ENCODE measurements around the gene GORASP2.

GORASP2 gene

DNA sequence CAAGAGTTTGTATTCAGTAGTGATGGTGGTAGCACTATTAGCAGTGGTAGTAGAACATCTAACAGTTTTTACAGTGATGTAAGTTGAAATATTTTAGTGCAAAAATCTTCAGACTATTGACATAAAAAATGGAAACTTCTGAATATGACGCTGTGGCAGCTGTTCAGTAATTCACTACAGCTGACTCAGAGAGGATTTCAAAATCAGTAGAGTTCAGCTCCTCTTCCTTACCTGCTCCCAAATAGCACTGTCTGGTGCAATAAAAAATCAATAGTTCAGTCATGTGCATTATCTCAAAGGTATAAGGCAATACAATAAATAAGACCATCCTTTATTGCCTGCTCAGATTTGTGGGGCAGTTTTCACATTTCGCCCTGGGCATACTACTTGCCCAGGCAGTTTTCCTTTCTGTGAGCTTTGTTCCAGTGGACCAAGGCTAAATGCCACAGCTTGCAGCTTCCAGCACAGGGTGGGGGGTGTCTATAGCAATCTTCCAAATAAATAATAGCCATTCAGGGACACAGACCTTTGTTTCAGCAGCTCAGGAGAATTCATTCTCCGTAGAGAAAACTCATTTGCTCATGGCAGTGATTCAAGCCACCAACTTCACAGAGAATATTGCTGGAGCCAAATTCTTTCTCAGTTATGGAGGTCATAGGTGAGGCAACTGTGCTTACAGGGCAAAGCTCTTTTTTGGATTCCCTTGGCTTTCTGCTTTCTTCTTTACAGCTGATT is 33.9 kb upstream of the GORASP2 start:
- no peak for TF ChIP-seq CREB1 (IDR thresholded peaks at IDR 0.05; ENCODE audit: low read depth)
- TF ChIP-seq, protein P1, sequence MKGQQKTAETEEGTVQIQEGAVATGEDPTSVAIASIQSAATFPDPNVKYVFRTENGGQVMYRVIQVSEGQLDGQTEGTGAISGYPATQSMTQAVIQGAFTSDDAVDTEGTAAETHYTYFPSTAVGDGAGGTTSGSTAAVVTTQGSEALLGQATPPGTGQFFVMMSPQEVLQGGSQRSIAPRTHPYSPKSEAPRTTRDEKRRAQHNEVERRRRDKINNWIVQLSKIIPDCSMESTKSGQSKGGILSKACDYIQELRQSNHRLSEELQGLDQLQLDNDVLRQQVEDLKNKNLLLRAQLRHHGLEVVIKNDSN (IDR thresholded peaks at IDR 0.05): no peak

DNA sequence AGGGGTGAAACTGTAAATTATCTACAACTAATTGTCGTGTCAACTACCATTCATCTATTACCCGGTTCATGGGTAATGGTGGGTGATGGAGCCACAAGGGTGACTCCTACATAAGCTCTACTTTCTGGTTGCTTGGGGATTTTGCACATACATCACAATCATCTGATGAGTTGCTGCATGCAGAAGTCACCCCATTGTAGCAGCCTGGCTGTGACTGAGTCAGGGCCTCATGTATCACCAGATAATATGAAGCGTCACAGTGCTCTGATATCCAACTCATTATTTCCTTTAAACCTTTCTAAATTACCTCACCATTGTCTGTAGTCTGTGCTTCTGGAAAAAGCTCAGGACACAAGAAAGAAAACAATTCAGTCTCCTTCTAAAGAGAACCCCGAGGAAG is 32.4 kb upstream of the GORASP2 start:
- TF ChIP-seq EGR1 (IDR thresholded peaks at IDR 0.05): no peak
- TF ChIP-seq TCF12 (IDR thresholded peaks at IDR 0.05; ENCODE audit: low read depth): no peak
- no peak for TF ChIP-seq ZBTB7A (IDR thresholded peaks at IDR 0.05; ENCODE audit: low read depth)
- TF ChIP-seq EP300 (IDR thresholded peaks at IDR 0.05; ENCODE audit: borderline replicate concordance): no peak
- TF ChIP-seq, protein P2, sequence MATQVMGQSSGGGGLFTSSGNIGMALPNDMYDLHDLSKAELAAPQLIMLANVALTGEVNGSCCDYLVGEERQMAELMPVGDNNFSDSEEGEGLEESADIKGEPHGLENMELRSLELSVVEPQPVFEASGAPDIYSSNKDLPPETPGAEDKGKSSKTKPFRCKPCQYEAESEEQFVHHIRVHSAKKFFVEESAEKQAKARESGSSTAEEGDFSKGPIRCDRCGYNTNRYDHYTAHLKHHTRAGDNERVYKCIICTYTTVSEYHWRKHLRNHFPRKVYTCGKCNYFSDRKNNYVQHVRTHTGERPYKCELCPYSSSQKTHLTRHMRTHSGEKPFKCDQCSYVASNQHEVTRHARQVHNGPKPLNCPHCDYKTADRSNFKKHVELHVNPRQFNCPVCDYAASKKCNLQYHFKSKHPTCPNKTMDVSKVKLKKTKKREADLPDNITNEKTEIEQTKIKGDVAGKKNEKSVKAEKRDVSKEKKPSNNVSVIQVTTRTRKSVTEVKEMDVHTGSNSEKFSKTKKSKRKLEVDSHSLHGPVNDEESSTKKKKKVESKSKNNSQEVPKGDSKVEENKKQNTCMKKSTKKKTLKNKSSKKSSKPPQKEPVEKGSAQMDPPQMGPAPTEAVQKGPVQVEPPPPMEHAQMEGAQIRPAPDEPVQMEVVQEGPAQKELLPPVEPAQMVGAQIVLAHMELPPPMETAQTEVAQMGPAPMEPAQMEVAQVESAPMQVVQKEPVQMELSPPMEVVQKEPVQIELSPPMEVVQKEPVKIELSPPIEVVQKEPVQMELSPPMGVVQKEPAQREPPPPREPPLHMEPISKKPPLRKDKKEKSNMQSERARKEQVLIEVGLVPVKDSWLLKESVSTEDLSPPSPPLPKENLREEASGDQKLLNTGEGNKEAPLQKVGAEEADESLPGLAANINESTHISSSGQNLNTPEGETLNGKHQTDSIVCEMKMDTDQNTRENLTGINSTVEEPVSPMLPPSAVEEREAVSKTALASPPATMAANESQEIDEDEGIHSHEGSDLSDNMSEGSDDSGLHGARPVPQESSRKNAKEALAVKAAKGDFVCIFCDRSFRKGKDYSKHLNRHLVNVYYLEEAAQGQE (IDR thresholded peaks at IDR 0.05; ENCODE audit: low read depth): no peak
- TF ChIP-seq TEAD4 (IDR thresholded peaks at IDR 0.05): no peak
- TF ChIP-seq TAF1 (IDR thresholded peaks at IDR 0.05; ENCODE audit: low read depth): no peak
- TF ChIP-seq, protein P3, sequence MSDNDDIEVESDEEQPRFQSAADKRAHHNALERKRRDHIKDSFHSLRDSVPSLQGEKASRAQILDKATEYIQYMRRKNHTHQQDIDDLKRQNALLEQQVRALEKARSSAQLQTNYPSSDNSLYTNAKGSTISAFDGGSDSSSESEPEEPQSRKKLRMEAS (IDR thresholded peaks at IDR 0.05): no peak
- no peak for TF ChIP-seq RAD21 (IDR thresholded peaks at IDR 0.05; ENCODE audit: low read depth)

DNA sequence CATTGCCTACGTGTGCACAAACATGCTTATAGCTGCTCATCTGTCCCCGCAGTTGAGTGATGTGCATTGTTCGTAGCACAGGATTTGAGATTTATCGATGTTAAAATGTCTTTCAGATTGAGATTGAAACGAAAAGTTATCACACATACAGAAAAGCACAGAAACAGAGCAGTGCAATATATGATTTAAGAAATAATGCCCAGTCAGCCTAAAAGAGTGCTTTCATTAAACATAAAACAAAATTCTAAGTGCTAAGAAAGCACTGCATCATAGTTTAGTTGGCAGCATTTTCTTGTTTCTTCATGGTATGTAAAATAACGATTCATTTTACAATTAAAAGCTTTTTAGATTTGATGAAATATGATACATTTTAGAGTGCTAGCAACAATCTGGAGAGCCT is 31.9 kb upstream of the GORASP2 start:
- TF ChIP-seq RAD21 (IDR thresholded peaks at IDR 0.05; ENCODE audit: low read depth) (no peak), FOXM1 (IDR thresholded peaks at IDR 0.05; ENCODE audit: borderline replicate concordance, low read depth) (no peak), ZBTB7A (IDR thresholded peaks at IDR 0.05; ENCODE audit: low read depth) (no peak), TAF1 (IDR thresholded peaks at IDR 0.05; ENCODE audit: low read depth) (no peak), CEBPB (IDR thresholded peaks at IDR 0.05) (no peak), EGR1 (IDR thresholded peaks at IDR 0.05) (no peak), TEAD4 (IDR thresholded peaks at IDR 0.05) (no peak), CREB1 (IDR thresholded peaks at IDR 0.05; ENCODE audit: low read depth) (no peak), YY1 (IDR thresholded peaks at IDR 0.05; ENCODE audit: low read depth) (no peak), NFIC (IDR thresholded peaks at IDR 0.05) (no peak), TCF12 (IDR thresholded peaks at IDR 0.05; ENCODE audit: low read depth) (no peak), EP300 (IDR thresholded peaks at IDR 0.05; ENCODE audit: borderline replicate concordance) (no peak)
- TF ChIP-seq, protein P2 (IDR thresholded peaks at IDR 0.05; ENCODE audit: low read depth): no peak
- TF ChIP-seq, protein P3 (IDR thresholded peaks at IDR 0.05): no peak
- TF ChIP-seq, protein P1 (IDR thresholded peaks at IDR 0.05): no peak

DNA sequence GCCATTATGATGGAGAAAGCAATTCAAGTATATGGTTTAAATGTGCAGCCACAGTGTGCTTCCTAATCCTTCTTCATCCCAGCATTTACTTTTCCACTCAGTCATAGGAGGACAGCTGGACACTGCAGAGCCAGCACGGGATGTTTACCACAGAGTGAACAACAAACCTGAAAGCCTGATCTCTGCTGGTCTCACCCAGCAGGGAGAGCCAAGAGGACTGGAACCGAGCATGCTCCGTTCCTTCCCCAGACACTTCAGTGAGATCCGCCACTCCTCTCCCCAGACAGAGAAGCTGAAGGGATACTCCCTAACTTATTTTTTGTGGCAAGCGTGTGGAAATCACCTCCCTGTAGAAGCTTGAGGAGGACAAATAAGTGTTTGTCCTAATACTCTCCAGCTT is 23.2 kb upstream of the GORASP2 start:
- TF ChIP-seq TEAD4 (IDR thresholded peaks at IDR 0.05): no peak
- TF ChIP-seq CREB1 (IDR thresholded peaks at IDR 0.05; ENCODE audit: low read depth): no peak
- no peak for TF ChIP-seq EGR1 (IDR thresholded peaks at IDR 0.05)
- TF ChIP-seq TCF12 (IDR thresholded peaks at IDR 0.05; ENCODE audit: low read depth): no peak
- no peak for TF ChIP-seq YY1 (IDR thresholded peaks at IDR 0.05; ENCODE audit: low read depth)
- no peak for TF ChIP-seq ZBTB7A (IDR thresholded peaks at IDR 0.05; ENCODE audit: low read depth)
- no peak for TF ChIP-seq FOXM1 (IDR thresholded peaks at IDR 0.05; ENCODE audit: borderline replicate concordance, low read depth)
- TF ChIP-seq, protein P2 (IDR thresholded peaks at IDR 0.05; ENCODE audit: low read depth): no peak
- no peak for TF ChIP-seq RAD21 (IDR thresholded peaks at IDR 0.05; ENCODE audit: low read depth)
- TF ChIP-seq, protein P3 (IDR thresholded peaks at IDR 0.05): no peak
- no peak for TF ChIP-seq EP300 (IDR thresholded peaks at IDR 0.05; ENCODE audit: borderline replicate concordance)
- TF ChIP-seq NFIC (IDR thresholded peaks at IDR 0.05): no peak
- TF ChIP-seq TAF1 (IDR thresholded peaks at IDR 0.05; ENCODE audit: low read depth): no peak
- TF ChIP-seq, protein P1 (IDR thresholded peaks at IDR 0.05): no peak
- no peak for TF ChIP-seq CEBPB (IDR thresholded peaks at IDR 0.05)
